ENCODE results near the gene LGALS1.
"Not testable (repeated sequence)": the region's sequence is repeated elsewhere in the genome, so short reads cannot be mapped to it uniquely, and the experiment has no call there.

Gene LGALS1

DNA sequence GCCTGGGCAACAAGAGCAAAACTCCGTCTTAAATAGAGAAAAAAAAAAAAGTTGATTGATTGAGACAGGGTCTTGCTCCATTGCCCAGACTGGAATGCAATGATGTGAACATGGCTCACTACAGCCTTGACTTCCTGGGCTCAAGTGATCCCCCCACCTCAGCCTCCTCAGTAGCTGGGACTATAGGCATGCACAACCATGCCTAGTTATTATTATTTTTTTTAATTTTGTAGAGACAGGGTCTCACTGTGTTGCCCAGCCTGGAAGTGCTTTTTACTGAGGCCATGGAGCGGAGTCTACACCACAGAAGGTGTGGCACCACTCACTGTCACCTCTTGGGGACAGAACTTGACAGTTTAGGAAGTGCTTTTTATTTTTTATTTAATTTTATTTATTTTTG is 39.2 kb downstream of the LGALS1 start:
- TF ChIP-seq CTCF (IDR thresholded peaks at IDR 0.05; ENCODE audit: unreplicated experiment in 3 of 3) = no peak
- no peak overlapping the region for H3K4me3 Mint-ChIP-seq
- no peaks in the 10 kb centered on the region for H3K9me3 Mint-ChIP-seq

GRCh38 chr22:37715760-37716159 is 40.3 kb downstream of the LGALS1 start:
- no peaks in the 10 kb centered on the region for H3K4me1 Mint-ChIP-seq
- no peaks in the 10 kb centered on the region for H3K9me3 Mint-ChIP-seq
- no peak overlapping the region for H3K4me3 Mint-ChIP-seq
- peaks cover 3% of the 10 kb centered on the region for H3K27me3 Mint-ChIP-seq (ENCODE audit: low read depth)
- peaks cover 8% of the 10 kb centered on the region for H3K36me3 Mint-ChIP-seq (ENCODE audit: low read depth)
- TF ChIP-seq CTCF (IDR thresholded peaks at IDR 0.05; ENCODE audit: unreplicated experiment in 3 of 3) = no peak
- H3K27ac Mint-ChIP-seq = no peak overlapping the region

More for the DNA sequence above, 39.2 kb downstream of the LGALS1 start:
- Mint-ChIP-seq H3K27ac (no peak overlapping the region), H3K4me1 (no peaks in the 10 kb centered on the region), H3K27me3 (ENCODE audit: low read depth) (peaks cover 3% of the 10 kb centered on the region), H3K36me3 (ENCODE audit: low read depth) (peaks cover 12% of the 10 kb centered on the region)

- no peak for TF ChIP-seq CTCF (IDR thresholded peaks at IDR 0.05; ENCODE audit: unreplicated experiment in 3 of 3)
- Mint-ChIP-seq H3K36me3 (ENCODE audit: low read depth) (peaks cover 8% of the 10 kb centered on the region), H3K27me3 (ENCODE audit: low read depth) (peaks cover 3% of the 10 kb centered on the region), H3K4me3 (no peak overlapping the region), H3K27ac (peak overlapping the region in 2 of 3 experiments; percentile 40 to 67), H3K4me1 (no peaks in the 10 kb centered on the region), H3K9me3 (no peaks in the 10 kb centered on the region)
Observed at GRCh38 chr22:37716708-37717107, 41.3 kb downstream of the LGALS1 start.

GRCh38 chr22:37717235-37717634 is 41.8 kb downstream of the LGALS1 start:
- H3K27ac Mint-ChIP-seq = peak overlapping the region in 2 of 3 experiments; percentile 40 to 67
- not testable (repeated sequence) for H3K27me3 Mint-ChIP-seq (ENCODE audit: low read depth); H3K4me3 Mint-ChIP-seq; H3K9me3 Mint-ChIP-seq; H3K36me3 Mint-ChIP-seq (ENCODE audit: low read depth); H3K4me1 Mint-ChIP-seq

GRCh38 chr22:37717746-37718305 is 42.4 kb downstream of the LGALS1 start:
- not testable (repeated sequence) for H3K27ac Mint-ChIP-seq; H3K36me3 Mint-ChIP-seq (ENCODE audit: low read depth); H3K27me3 Mint-ChIP-seq (ENCODE audit: low read depth); H3K4me3 Mint-ChIP-seq; H3K4me1 Mint-ChIP-seq; H3K9me3 Mint-ChIP-seq

DNA sequence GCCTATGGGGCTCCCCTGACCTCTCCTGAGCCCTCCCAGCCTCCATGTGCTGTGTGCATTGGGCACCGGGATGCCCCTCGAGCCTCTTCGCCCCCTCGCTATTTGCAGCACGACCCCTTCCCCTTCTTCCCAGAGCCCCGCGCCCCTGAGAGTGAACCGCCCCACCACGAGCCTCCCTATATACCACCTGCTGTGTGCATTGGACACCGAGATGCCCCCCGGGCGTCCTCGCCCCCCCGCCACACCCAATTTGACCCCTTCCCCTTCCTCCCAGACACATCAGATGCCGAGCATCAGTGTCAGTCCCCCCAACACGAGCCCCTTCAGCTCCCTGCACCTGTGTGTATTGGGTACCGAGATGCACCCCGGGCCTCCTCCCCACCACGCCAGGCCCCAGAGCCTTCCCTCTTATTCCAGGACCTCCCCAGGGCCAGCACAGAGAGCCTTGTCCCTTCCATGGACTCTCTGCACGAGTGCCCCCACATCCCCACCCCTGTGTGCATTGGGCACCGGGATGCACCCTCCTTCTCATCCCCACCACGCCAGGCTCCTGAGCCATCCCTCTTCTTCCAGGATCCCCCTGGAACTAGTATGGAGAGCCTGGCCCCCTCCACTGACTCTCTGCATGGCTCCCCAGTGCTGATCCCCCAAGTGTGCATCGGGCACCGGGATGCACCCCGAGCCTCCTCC is 50.3 kb downstream of the LGALS1 start:
- Mint-ChIP-seq H3K27ac (no peak overlapping the region), H3K27me3 (ENCODE audit: low read depth) (no peaks in the 10 kb centered on the region), H3K4me3 (no peak overlapping the region), H3K9me3 (peaks cover 5% of the 10 kb centered on the region), H3K36me3 (ENCODE audit: low read depth) (peaks cover 20% of the 10 kb centered on the region), H3K4me1 (peaks cover 16% of the 10 kb centered on the region)
- no peak for TF ChIP-seq CTCF (IDR thresholded peaks at IDR 0.05; ENCODE audit: unreplicated experiment in 3 of 3)

Measured in nephron (organoid).